COLO668 (cell line): ENCODE results near the gene GRIN3A.

Experiments used
- DNase-seq: peaks from one replicate; lab custom pipeline; 2025; ENCODE audit not compliant: unreplicated experiment; lab: John Stamatoyannopoulos, UW

Gene GRIN3A

DNA sequence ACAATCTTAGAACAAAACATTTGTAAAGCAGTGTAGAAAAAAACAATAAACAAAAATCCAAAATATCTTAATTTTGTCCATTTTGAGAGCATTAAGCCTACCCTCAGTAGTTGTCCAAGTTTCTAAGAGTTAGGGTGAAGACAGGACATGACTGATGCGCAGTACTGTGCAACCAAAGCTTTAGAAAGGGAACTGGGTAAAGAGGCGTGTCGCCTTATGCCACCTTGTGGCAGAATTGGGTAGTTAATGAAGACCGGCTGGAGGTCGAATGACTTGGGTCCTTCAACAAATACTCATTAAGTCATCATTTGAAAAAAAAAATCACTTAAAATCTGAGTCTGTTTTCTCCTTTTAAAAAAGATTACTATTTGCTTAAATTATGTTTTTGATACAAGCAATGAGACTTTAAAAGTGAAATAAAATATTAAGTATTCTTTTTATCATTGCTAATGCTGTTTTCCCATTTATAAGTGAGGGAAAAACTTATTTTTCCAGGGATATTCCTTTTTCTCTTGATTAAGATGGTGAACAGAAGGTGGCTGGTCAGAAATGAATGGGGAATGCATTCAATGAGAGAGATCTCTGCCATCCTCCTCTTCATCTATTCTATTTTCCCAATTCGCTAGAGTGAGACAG is 208.3 kb downstream of the GRIN3A start:
- DNase-seq, result peak; percentile 53

DNA sequence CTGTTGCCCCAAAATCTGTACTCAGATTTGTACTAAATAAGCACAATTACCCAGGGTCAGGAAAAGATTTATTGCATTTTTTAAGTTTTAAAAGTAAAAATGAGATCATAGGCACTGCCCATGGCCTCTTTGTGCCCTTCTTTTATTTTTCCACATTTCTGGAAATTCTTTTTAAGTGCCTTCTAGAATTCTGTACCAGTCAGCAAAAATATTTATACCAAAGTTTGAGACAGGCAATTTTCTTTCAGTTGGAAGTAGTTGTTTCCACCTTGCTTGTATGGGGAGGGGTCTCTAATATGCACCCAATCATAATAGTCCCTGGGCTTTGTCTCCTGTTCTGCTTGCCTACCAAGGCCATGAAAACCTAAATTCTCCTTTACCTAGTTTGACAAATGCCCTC is 210.4 kb downstream of the GRIN3A start:
- no peak for DNase-seq

- DNase-seq, result no peak
Observed at GRCh38 chr9:101527066-101527465, 211.4 kb downstream of the GRIN3A start.

DNA sequence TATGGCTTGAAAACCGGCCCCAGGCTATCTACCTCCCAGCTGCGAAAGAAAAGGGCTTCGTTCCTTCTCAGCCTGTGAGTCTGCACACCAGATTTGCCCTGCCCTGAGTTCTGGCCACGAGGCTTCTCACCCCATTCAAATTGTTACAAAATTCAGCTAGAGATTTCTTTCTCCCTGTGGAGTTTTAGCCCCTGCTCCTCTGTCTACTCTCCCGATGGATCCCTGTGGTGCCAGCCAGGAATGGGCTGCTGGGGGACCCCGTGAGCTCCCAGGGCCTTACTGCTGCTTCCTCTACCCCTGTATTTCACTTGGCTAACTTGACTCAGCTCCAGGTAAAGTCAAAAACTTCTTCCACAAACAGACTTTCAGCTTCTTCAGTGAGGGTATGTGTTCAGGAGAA is 214.1 kb downstream of the GRIN3A start:
- no peak for DNase-seq
